ENCODE data around the gene EPS8L2. TPM values are rescaled to one million over a fixed set of nuclear protein-coding genes. Genes with fewer than 3 reads are reported as not detected.

EPS8L2 gene
- total RNA-seq, 1 donor from 2014 or later, result 12.7 TPM

GRCh38 chr11:763073-763463 is 57.0 kb downstream of the EPS8L2 start:
- H3K27ac Mint-ChIP-seq (ENCODE audit: unreplicated experiment), result peak overlapping the region; percentile 99
- peaks cover 5% of the 10 kb centered on the region for H3K36me3 Mint-ChIP-seq (ENCODE audit: unreplicated experiment)
- H3K9me3 Mint-ChIP-seq (ENCODE audit: unreplicated experiment), result peaks cover 22% of the 10 kb centered on the region
- H3K4me1 Mint-ChIP-seq (ENCODE audit: low read depth, unreplicated experiment), result peaks cover 9% of the 10 kb centered on the region
- no peak for DNase-seq
- H3K4me3 Mint-ChIP-seq (ENCODE audit: unreplicated experiment), result no peak overlapping the region
- peaks cover 11% of the 10 kb centered on the region for H3K27me3 Mint-ChIP-seq (ENCODE audit: unreplicated experiment)
- TF ChIP-seq CTCF (IDR thresholded peaks at IDR 0.05; ENCODE audit: partially characterized antibody, unreplicated experiment), result no peak

- Mint-ChIP-seq H3K4me1 (ENCODE audit: low read depth, unreplicated experiment) (peaks cover 9% of the 10 kb centered on the region), H3K4me3 (ENCODE audit: unreplicated experiment) (no peak overlapping the region), H3K9me3 (ENCODE audit: unreplicated experiment) (peaks cover 22% of the 10 kb centered on the region), H3K27me3 (ENCODE audit: unreplicated experiment) (peaks cover 11% of the 10 kb centered on the region), H3K27ac (ENCODE audit: unreplicated experiment) (peak overlapping the region; percentile 59), H3K36me3 (ENCODE audit: unreplicated experiment) (peaks cover 5% of the 10 kb centered on the region)
- no peak for TF ChIP-seq CTCF (IDR thresholded peaks at IDR 0.05; ENCODE audit: partially characterized antibody, unreplicated experiment)
- no peak for DNase-seq
These were observed 57.7 kb downstream of the EPS8L2 start for GRCh38 chr11:763549-764321.

DNA sequence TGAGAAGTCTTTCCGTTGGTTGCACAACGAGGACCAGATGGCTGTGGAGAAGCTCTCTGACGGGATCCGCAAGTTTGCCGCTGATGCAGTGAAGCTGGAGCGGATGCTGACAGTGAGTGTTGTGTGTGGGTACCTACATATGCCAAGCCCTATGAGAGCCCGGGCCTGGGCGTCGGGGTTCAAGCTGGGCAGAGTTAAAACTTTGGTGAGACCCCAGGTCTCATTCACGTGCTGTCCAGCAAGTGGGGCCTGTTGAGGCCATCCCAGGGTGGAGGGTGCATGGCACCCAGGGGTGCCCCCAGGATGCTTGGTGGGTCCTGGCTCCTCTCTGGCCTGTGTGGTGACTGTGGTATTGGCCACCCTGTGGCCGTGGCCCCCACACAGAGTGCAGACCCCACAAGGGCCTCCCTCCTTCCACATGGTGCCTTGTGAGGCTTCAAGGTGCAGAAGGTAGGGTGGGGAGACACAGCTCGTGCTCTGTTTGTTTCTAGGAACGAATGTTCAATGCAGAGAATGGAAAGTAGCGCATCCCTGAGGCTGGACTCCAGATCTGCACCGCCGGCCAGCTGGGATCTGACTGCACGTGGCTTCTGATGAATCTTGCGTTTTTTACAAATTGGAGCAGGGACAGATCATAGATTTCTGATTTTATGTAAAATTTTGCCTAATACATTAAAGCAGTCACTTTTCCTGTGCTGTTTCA is 58.4 kb downstream of the EPS8L2 start:
- Mint-ChIP-seq H3K4me1 (ENCODE audit: low read depth, unreplicated experiment) (peaks cover 9% of the 10 kb centered on the region), H3K27ac (ENCODE audit: unreplicated experiment) (peak overlapping the region; percentile 75), H3K4me3 (ENCODE audit: unreplicated experiment) (peak overlapping the region; percentile 26), H3K27me3 (ENCODE audit: unreplicated experiment) (peaks cover 11% of the 10 kb centered on the region), H3K36me3 (ENCODE audit: unreplicated experiment) (peaks cover 5% of the 10 kb centered on the region), H3K9me3 (ENCODE audit: unreplicated experiment) (peaks cover 22% of the 10 kb centered on the region)
- TF ChIP-seq CTCF (IDR thresholded peaks at IDR 0.05; ENCODE audit: partially characterized antibody, unreplicated experiment), result no peak
- DNase-seq, result no peak

- Mint-ChIP-seq H3K27ac (ENCODE audit: unreplicated experiment) (peak overlapping the region; percentile 75), H3K36me3 (ENCODE audit: unreplicated experiment) (peaks cover 5% of the 10 kb centered on the region), H3K4me1 (ENCODE audit: low read depth, unreplicated experiment) (peaks cover 9% of the 10 kb centered on the region), H3K4me3 (ENCODE audit: unreplicated experiment) (no peak overlapping the region), H3K9me3 (ENCODE audit: unreplicated experiment) (peaks cover 22% of the 10 kb centered on the region), H3K27me3 (ENCODE audit: unreplicated experiment) (peaks cover 11% of the 10 kb centered on the region)
- peak; percentile 49 for TF ChIP-seq CTCF (IDR thresholded peaks at IDR 0.05; ENCODE audit: partially characterized antibody, unreplicated experiment)
- DNase-seq, result peak; percentile 76
These were observed 59.2 kb downstream of the EPS8L2 start for GRCh38 chr11:765025-765801.
